HG03066 (cell line): Measurements from ENCODE around the gene RCVRN.

Experiments used
- ATAC-seq: cut with Tn5 transposase; IDR thresholded peaks from one replicate; pipeline ENCODE4 v1.9.1; 2021; ENCODE audit warnings: low read depth; ENCODE audit not compliant: unreplicated experiment

Gene RCVRN

GRCh38 chr17:9905078-9905415 is at the start of gene RCVRN:
Gene RCVRN, minus strand, starts transcription at chr17:9905271. Its CDS starts 91 bp downstream, at chr17:9905180.
- ATAC-seq: no peak

- no peak for ATAC-seq
These were observed 48.4 kb upstream of the RCVRN start for GRCh38 chr17:9953492-9953891.

- ATAC-seq: no peak
These were observed 46.7 kb upstream of the RCVRN start for GRCh38 chr17:9951803-9952202.

GRCh38 chr17:9948928-9949327 is 43.9 kb upstream of the RCVRN start:
- no peak for ATAC-seq

- no peak for ATAC-seq
These were observed 39.6 kb upstream of the RCVRN start for GRCh38 chr17:9944704-9945103.

- ATAC-seq: no peak
These were observed 38.3 kb upstream of the RCVRN start for GRCh38 chr17:9943343-9943742.

- ATAC-seq: no peak
These were observed 37.8 kb upstream of the RCVRN start for GRCh38 chr17:9942885-9943284.

GRCh38 chr17:9941305-9941704 is 36.2 kb upstream of the RCVRN start:
- no peak for ATAC-seq

- no peak for ATAC-seq
These were observed 35.8 kb upstream of the RCVRN start for GRCh38 chr17:9940841-9941240.

- ATAC-seq: no peak
These were observed 33.7 kb upstream of the RCVRN start for GRCh38 chr17:9938764-9939163.

- ATAC-seq: no peak
These were observed 32.8 kb upstream of the RCVRN start for GRCh38 chr17:9937901-9938300.

- no peak for ATAC-seq
These were observed 32.2 kb upstream of the RCVRN start for GRCh38 chr17:9937241-9937761.

- no peak for ATAC-seq
These were observed 31.0 kb upstream of the RCVRN start for GRCh38 chr17:9936095-9936494.

- no peak for ATAC-seq
These were observed 30.3 kb upstream of the RCVRN start for GRCh38 chr17:9935408-9935807.

- no peak for ATAC-seq
These were observed 29.3 kb upstream of the RCVRN start for GRCh38 chr17:9934331-9934730.

- ATAC-seq: no peak
These were observed 27.4 kb upstream of the RCVRN start for GRCh38 chr17:9932491-9932890.

GRCh38 chr17:9931144-9931741 is 26.2 kb upstream of the RCVRN start:
- no peak for ATAC-seq

GRCh38 chr17:9929871-9930270 is 24.8 kb upstream of the RCVRN start:
- ATAC-seq: no peak

GRCh38 chr17:9928601-9929333 is 23.7 kb upstream of the RCVRN start:
- no peak for ATAC-seq

GRCh38 chr17:9926150-9926804 is 21.2 kb upstream of the RCVRN start:
- ATAC-seq: no peak

- no peak for ATAC-seq
These were observed 20.4 kb upstream of the RCVRN start for GRCh38 chr17:9925457-9925856.

GRCh38 chr17:9924735-9925191 is 19.7 kb upstream of the RCVRN start:
- no peak for ATAC-seq
